ENCODE measurements around the gene MLLT6. TPM values are rescaled to one million over a fixed set of nuclear protein-coding genes. Genes with fewer than 3 reads are reported as not detected.

Gene MLLT6
- total and polyA plus RNA-seq, 2 of the 4 experiments (the other 2 are of a cell fraction), result 7.2 to 21.2 TPM

- H4K8ac ChIP-seq (ENCODE audit: low read depth in 2 of 2, low read length in 2 of 2), result no peak overlapping the region
- no peak overlapping the region for H2AK9ac ChIP-seq (replicated peaks; ENCODE audit: low read depth, low read length, poor library complexity)
- no peak overlapping the region for H2BK5ac ChIP-seq (ENCODE audit: low read depth, low read length, poor library complexity, severe bottlenecking)
- H3K56ac ChIP-seq (ENCODE audit: extremely low read depth, insufficient read depth, low read length), result no peak overlapping the region
- POLR2A ChIA-PET (ENCODE audit: unreplicated experiment), result interaction anchor here (0.5 kb wide), 1 partner anchor 42 kb away, joined by 6 read pairs; no protein-coding TSS in a partner anchor
- H3K79me1 ChIP-seq (ENCODE audit: low read depth in 1 of 2, low read length in 2 of 2), result peaks cover 13 to 39% of the 10 kb centered on the region in 2 experiments
- no peak overlapping the region for H3K4me3 ChIP-seq (ENCODE audit: insufficient read depth, low read depth, low read length)
- H2BK20ac ChIP-seq (ENCODE audit: low read depth, low read length), result no peak overlapping the region
- H3K23ac ChIP-seq (ENCODE audit: low read depth, low read length), result no peak overlapping the region
- intact Hi-C loops (cut with micrococcal nuclease), result no loop called here
- TF ChIP-seq NFE2L2 (IDR thresholded peaks at IDR 0.05; ENCODE audit: low read depth, low read length) (no peak), CEBPB (IDR thresholded peaks at IDR 0.05; ENCODE audit: low read depth, low read length) (no peak), RAD21 (IDR thresholded peaks at IDR 0.05; ENCODE audit: low read length) (no peak), RCOR1 (IDR thresholded peaks at IDR 0.05; ENCODE audit: insufficient replicate concordance, low read length) (no peak), POLR2A (IDR thresholded peaks at IDR 0.05; ENCODE audit: low read depth, low read length) (no peak), CHD1 (IDR thresholded peaks at IDR 0.05; ENCODE audit: low read depth, low read length) (no peak), SMC3 (IDR thresholded peaks at IDR 0.05; ENCODE audit: low read depth, low read length) (no peak), FOS (IDR thresholded peaks at IDR 0.05; ENCODE audit: low read depth, low read length) (no peak), MXI1 (IDR thresholded peaks at IDR 0.05; ENCODE audit: borderline replicate concordance, low read depth, low read length) (no peak), BHLHE40 (IDR thresholded peaks at IDR 0.05; ENCODE audit: low read depth, low read length) (no peak), MAFK (IDR thresholded peaks at IDR 0.05; ENCODE audit: low read depth, low read length) (no peak)
- TF ChIP-seq, protein P1, sequence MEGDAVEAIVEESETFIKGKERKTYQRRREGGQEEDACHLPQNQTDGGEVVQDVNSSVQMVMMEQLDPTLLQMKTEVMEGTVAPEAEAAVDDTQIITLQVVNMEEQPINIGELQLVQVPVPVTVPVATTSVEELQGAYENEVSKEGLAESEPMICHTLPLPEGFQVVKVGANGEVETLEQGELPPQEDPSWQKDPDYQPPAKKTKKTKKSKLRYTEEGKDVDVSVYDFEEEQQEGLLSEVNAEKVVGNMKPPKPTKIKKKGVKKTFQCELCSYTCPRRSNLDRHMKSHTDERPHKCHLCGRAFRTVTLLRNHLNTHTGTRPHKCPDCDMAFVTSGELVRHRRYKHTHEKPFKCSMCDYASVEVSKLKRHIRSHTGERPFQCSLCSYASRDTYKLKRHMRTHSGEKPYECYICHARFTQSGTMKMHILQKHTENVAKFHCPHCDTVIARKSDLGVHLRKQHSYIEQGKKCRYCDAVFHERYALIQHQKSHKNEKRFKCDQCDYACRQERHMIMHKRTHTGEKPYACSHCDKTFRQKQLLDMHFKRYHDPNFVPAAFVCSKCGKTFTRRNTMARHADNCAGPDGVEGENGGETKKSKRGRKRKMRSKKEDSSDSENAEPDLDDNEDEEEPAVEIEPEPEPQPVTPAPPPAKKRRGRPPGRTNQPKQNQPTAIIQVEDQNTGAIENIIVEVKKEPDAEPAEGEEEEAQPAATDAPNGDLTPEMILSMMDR (conservative IDR thresholded peaks at IDR 0.05; ENCODE audit: low read depth, low read length), result no peak
- TF ChIP-seq, protein P2, sequence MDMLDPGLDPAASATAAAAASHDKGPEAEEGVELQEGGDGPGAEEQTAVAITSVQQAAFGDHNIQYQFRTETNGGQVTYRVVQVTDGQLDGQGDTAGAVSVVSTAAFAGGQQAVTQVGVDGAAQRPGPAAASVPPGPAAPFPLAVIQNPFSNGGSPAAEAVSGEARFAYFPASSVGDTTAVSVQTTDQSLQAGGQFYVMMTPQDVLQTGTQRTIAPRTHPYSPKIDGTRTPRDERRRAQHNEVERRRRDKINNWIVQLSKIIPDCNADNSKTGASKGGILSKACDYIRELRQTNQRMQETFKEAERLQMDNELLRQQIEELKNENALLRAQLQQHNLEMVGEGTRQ (IDR thresholded peaks at IDR 0.05; ENCODE audit: low read depth, low read length), result no peak
- TF ChIP-seq, protein P3, sequence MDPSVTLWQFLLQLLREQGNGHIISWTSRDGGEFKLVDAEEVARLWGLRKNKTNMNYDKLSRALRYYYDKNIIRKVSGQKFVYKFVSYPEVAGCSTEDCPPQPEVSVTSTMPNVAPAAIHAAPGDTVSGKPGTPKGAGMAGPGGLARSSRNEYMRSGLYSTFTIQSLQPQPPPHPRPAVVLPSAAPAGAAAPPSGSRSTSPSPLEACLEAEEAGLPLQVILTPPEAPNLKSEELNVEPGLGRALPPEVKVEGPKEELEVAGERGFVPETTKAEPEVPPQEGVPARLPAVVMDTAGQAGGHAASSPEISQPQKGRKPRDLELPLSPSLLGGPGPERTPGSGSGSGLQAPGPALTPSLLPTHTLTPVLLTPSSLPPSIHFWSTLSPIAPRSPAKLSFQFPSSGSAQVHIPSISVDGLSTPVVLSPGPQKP (IDR thresholded peaks at IDR 0.05; ENCODE audit: borderline replicate concordance, low read depth, low read length), result no peak
- peaks cover 7% of the 10 kb centered on the region; the same call in 1 of the 2 replicates for H3K9me1 ChIP-seq (ENCODE audit: insufficient read depth, low read length)
- H2AK5ac ChIP-seq (ENCODE audit: low read depth, low read length), result no peak overlapping the region
- no peaks in the 10 kb centered on the region for H3K9me3 ChIP-seq (ENCODE audit: control insufficient read depth, insufficient read depth, low read length)
- no TSS peak for BruUV-seq (replicated peaks)
- H4K91ac ChIP-seq (ENCODE audit: insufficient read depth, low read depth, low read length), result no peak overlapping the region
- ATAC-seq (ENCODE audit: low read depth) (no peak), DNase-seq (no peak)
- no peak overlapping the region for H3K18ac ChIP-seq (ENCODE audit: low read depth, low read length)
- H3K14ac ChIP-seq (replicated peaks; ENCODE audit: low read depth, low read length), result no peak overlapping the region
- H3K27ac ChIP-seq (ENCODE audit: insufficient read depth, low read length), result no peak overlapping the region
- dilution Hi-C loops (cut with HindIII; ENCODE audit: low sequenced_read_pairs, unreplicated experiment), result no loop called here
- no peak overlapping the region for H2AFZ ChIP-seq (replicated peaks; ENCODE audit: low read length, poor library complexity)
- WGBS, 2 experiments (ENCODE audit: extremely low coverage in 2 of 2, insufficient read length in 1 of 2), result 96% methylated on average over 5 of the region's 5 CpGs; no CpG with 5 or more reads in 1 of the 2 experiments
- no peak overlapping the region for H3K9ac ChIP-seq (ENCODE audit: low read depth, low read length)
- H2BK120ac ChIP-seq (ENCODE audit: low read depth, low read length), result no peak overlapping the region
- no peaks in the 10 kb centered on the region for H3K27me3 ChIP-seq (ENCODE audit: control insufficient read depth, insufficient read depth, low read length)
- no peak overlapping the region for H3K4me2 ChIP-seq (ENCODE audit: low read depth, low read length)
- no peaks in the 10 kb centered on the region for H3K4me1 ChIP-seq (ENCODE audit: control insufficient read depth, insufficient read depth, low read length)
- H3K36me3 ChIP-seq (ENCODE audit: control insufficient read depth, insufficient read depth, low read length), result peaks cover 76% of the 10 kb centered on the region
- H2BK15ac ChIP-seq (ENCODE audit: low read depth, low read length), result no peak overlapping the region
- CTCF ChIA-PET, result no interaction called here
- H4K20me1 ChIP-seq (ENCODE audit: insufficient read depth, low read length), result peaks cover 23% of the 10 kb centered on the region; the same call in 1 of the 2 replicates
- in situ Hi-C loops (cut with MboI; ENCODE audit: low sequenced_read_pairs), result no loop called here
- H4K5ac ChIP-seq (ENCODE audit: low read depth, low read length), result no peak overlapping the region
- no peak overlapping the region for H3K4ac ChIP-seq (ENCODE audit: low read depth, low read length)
Observed at GRCh38 chr17:38766341-38766740, 61.3 kb downstream of the MLLT6 start.
